Heart right ventricle (tissue), 16 donors: ENCODE data around the gene OSBPL7. TPM values are rescaled to one million over a fixed set of nuclear protein-coding genes. Genes with fewer than 3 reads are reported as not detected.

Experiments
- ATAC-seq, 8 donors: fragments of 200-7000 bp; cut with Tn5 transposase; one replicate each; pipeline ENCODE4 v1.9.1; 2020; ENCODE audit warnings: mild to moderate bottlenecking in 8 of 8, moderate library complexity in 8 of 8, moderate number of reproducible peaks in 1 of 8
- DNase-seq, 2 donors: peaks; one replicate each; pipeline ENCODE4 v3.0.0-alpha.2; 2020
- H3K27ac ChIP-seq, 10 donors: fragments of 200-600 bp; sonication (generic) in 2 of 10; one replicate each; pipeline versions ENCODE4 v1.5.0 to v1.8.0; 2020 to 2022; ENCODE audit warnings: mild to moderate bottlenecking in 3 of 10
- H3K27me3 ChIP-seq, 7 donors: fragments of 200-600 bp; one replicate each; pipeline ENCODE4 v1.8.0; 2021 to 2022; ENCODE audit warnings: mild to moderate bottlenecking in 2 of 7
- H3K36me3 ChIP-seq, 9 donors: fragments of 200-600 bp; sonication (generic) in 1 of 9; one replicate each; pipeline versions ENCODE4 v1.5.0 to v1.8.0; 2020 to 2022; ENCODE audit warnings: mild to moderate bottlenecking in 2 of 9
- H3K4me1 ChIP-seq, 9 donors: fragments of 200-600 bp; sonication (generic) in 1 of 9; one replicate each; pipeline versions ENCODE4 v1.5.0 to v1.8.0; 2020 to 2022; ENCODE audit warnings: mild to moderate bottlenecking in 4 of 9
- H3K4me3 ChIP-seq, 10 donors: fragments of 200-600 bp; sonication (generic) in 2 of 10; one replicate each; pipeline versions ENCODE4 v1.5.0 to v1.8.0; 2020 to 2022; ENCODE audit warnings: mild to moderate bottlenecking in 7 of 10, moderate library complexity in 2 of 10
- H3K9me3 ChIP-seq, 11 donors: fragments of 200-600 bp in 10 of 11; sonication (generic) in 2 of 11; one replicate each; pipeline versions ENCODE4 v1.5.0 to v1.8.0; 2013 to 2022; ENCODE audit warnings: mild to moderate bottlenecking in 2 of 11, control low read depth in 1 of 11, moderate library complexity in 1 of 11
- CTCF ChIP-seq, 9 donors: fragments of 200-600 bp; sonication (generic) in 2 of 9; IDR thresholded peaks; one replicate each; pipeline versions ENCODE4 v1.5.0 to v1.8.0; 2021 to 2022; ENCODE audit warnings: antibody characterized with exemption in 9 of 9, mild to moderate bottlenecking in 5 of 9, moderate library complexity in 1 of 9
- WGBS, 2 donors: extraction: QIAGEN DNeasy Blood & Tissue Kit; methylation state at CpG; one replicate each; pipeline ENCODE4 v1.1.7; 2013; ENCODE audit warnings: inconsistent platforms in 1 of 2; 5-methylcytosine and 5-hydroxymethylcytosine counted together
- intact Hi-C, 10 donors: fragments of 100-400 bp; cut with DNase I; formaldehyde crosslinking; loops; one replicate each; pipeline versions ENCODE4 v1.11.1 to v1.14.2; 2022
- polyA plus RNA-seq, 2 donors: library from polyadenylated mRNA; stranded (reverse); fragments of 200-250 nt; gene quantifications; one replicate each; pipeline ENCODE4 v1.2.3, GENCODE V29; 2013
- total RNA-seq, 10 donors: library from RNA; stranded (reverse); fragmentation: NEBNext Ultra II Directional in 3 of 10; extraction: Animal tissue kit (Norgen Biotek cat#: 25700) in 3 of 10; gene quantifications; one replicate each; pipeline versions ENCODE4 v1.2.1 to v1.2.4, GENCODE V29; 2021 to 2023
- donor health status: Arrhythmogenic right ventricular cardiomyopathy.
- donor health status: ischemic (EF 13 %, LVEDD 7.1; RV severe dilation, severe dysfunction).
- donor health status: healthy with polysubstance abuse.
- donor health status: DM: no; HTN: yes; CAD: no.
- donor health status: DM: no; HTN: no; CAD: no.
- donor health status: ischemic (EF 25% LVEDD 6.9; RV normal size, moderate dysfunction).
- donor health status: ischemic (EF 25% LVEDD 5.7; RV mildly dilated, moderate dysfunction).
- donor health status: healthy.
- donor health status: DM: yes; HTN: yes; CAD: no.
- donor health status: Ischemic cardiomyopathy.
- donor health status: ischemic (EF 35%, LVEDD 5.7; RV mildly dilated, moderate dysfunction).
- donor health status: nonischemic (EF 11% LVEDD 7.7; RV severe dilation, severe dysfunction).
- donor health status: DM: yes; HTN: yes; CAD: no.
- donor health status: PGD.
- donor health status: ischemic (EF 29% LVEDD 5.4; RV normal size, mild dysfunction).
- donor health status: nonischemic (EF 23%, LVEDD 6.1; RV moderate dilation, normal function).

The OSBPL7 gene
- total and polyA plus RNA-seq, 12 donors = 2.8 to 9.6 (median 5.1) TPM

GRCh38 chr17:47841488-47842291 is 20.1 kb upstream of the OSBPL7 start:
- DNase-seq = no peak
- peaks cover 0 to 23% (median 0%) of the 10 kb centered on the region in 9 donors for H3K36me3 ChIP-seq
- peak in 1 of 8 donors; percentile 1 for ATAC-seq
- H3K27me3 ChIP-seq = peaks cover 3 to 28% (median 23%) of the 10 kb centered on the region in 7 donors
- H3K4me3 ChIP-seq = peak overlapping the region in 7 of 10 donors; percentile 72 to 92 (median 76)
- 63 to 64% methylated on average over 16 of the region's 16 CpGs for WGBS, 2 donors
- peaks cover 0 to 44% (median 21%) of the 10 kb centered on the region in 9 donors for H3K4me1 ChIP-seq
- peak overlapping the region in 8 of 10 donors; percentile 65 to 89 (median 78) for H3K27ac ChIP-seq
- intact Hi-C loops = loop anchor here (1.0 to 10.0 kb wide), 11 partner anchors 47 to 176 kb away; partner anchors contain the start of genes CDK5RAP3 (in 6 of the 10) and PNPO (in 4 of the 10)
- no peaks in the 10 kb centered on the region for H3K9me3 ChIP-seq
- TF ChIP-seq CTCF (IDR thresholded peaks at IDR 0.05) = peak in 1 of 9 donors; percentile 1

- intact Hi-C loops = loop anchor here (1.0 to 10.0 kb wide), 10 partner anchors 49 to 176 kb away; partner anchors contain the start of genes CDK5RAP3 (in 4 of the 10) and PNPO (in 4 of the 10)
- DNase-seq (peak; percentile 91 to 94), ATAC-seq (peak; percentile 88 to 97 (median 95))
- TF ChIP-seq CTCF (IDR thresholded peaks at IDR 0.05) = peak; percentile 91 to 99 (median 97)
- H3K27me3 ChIP-seq = peaks cover 0 to 20% (median 16%) of the 10 kb centered on the region in 7 donors
- peak within 1 kb of the TSS; percentile 63 to 92 (median 75) for H3K4me3 ChIP-seq
- WGBS, 2 donors = 1% methylated on average over 50 to 55 of the region's 55 CpGs
- peaks cover 0 to 42% (median 21%) of the 10 kb centered on the region in 9 donors for H3K4me1 ChIP-seq
- H3K27ac ChIP-seq = peak within 1 kb of the TSS in 9 of 10 donors; percentile 65 to 89 (median 77)
- H3K9me3 ChIP-seq = no peaks in the 10 kb centered on the region
- H3K36me3 ChIP-seq = peaks cover 0 to 30% (median 7%) of the 10 kb centered on the region in 9 donors
Measured at GRCh38 chr17:47840742-47841487, 19.3 kb upstream of the OSBPL7 start, which contains the start of gene SCRN2. SCRN2 (minus strand) TSS chr17:47841273; CDS start chr17:47840843, 430 bp downstream.

GRCh38 chr17:47840001-47840741 is 18.6 kb upstream of the OSBPL7 start:
- no peak for ATAC-seq

More at GRCh38 chr17:47840001-47840741, 18.6 kb upstream of the OSBPL7 start:
- peaks cover 0 to 37% (median 12%) of the 10 kb centered on the region in 9 donors for H3K36me3 ChIP-seq
- H3K4me1 ChIP-seq = peaks cover 0 to 48% (median 21%) of the 10 kb centered on the region in 9 donors
- DNase-seq = no peak
- intact Hi-C loops = loop anchor here (2.0 to 10.0 kb wide), 9 partner anchors 51 to 177 kb away; partner anchors contain the start of genes CDK5RAP3 (in 4 of the 10) and PNPO (in 4 of the 10)
- 49 to 50% methylated on average over 17 of the region's 17 CpGs for WGBS, 2 donors
- H3K27ac ChIP-seq = peak overlapping the region in 8 of 10 donors; percentile 65 to 89 (median 78)
- H3K27me3 ChIP-seq = peaks cover 0 to 13% (median 10%) of the 10 kb centered on the region in 7 donors
- TF ChIP-seq CTCF (IDR thresholded peaks at IDR 0.05) = no peak
- H3K9me3 ChIP-seq = no peaks in the 10 kb centered on the region
- peak overlapping the region; percentile 63 to 92 (median 75) for H3K4me3 ChIP-seq
